H7 (cell line): ENCODE results near the gene PPIF. TPM values are rescaled to one million over a fixed set of nuclear protein-coding genes. Genes with fewer than 3 reads are reported as not detected.

ENCODE experiments used
- DNase-seq: peaks from one replicate; pipeline ENCODE4 v3.0.0; 2012
- H3K27me3 ChIP-seq: 2 replicates; pipeline ENCODE4 v1.6.0; 2011; ENCODE audit warnings: mild to moderate bottlenecking, low read length; ENCODE audit not compliant: control insufficient read depth, insufficient read depth
- H3K36me3 ChIP-seq: replicated peaks from 2 replicates; pipeline ENCODE4 v1.5.1; 2011; ENCODE audit warnings: low read length; ENCODE audit not compliant: control insufficient read depth, insufficient read depth
- H3K4me3 ChIP-seq: 2 replicates; pipeline ENCODE4 v1.5.1; 2011; ENCODE audit warnings: low read depth, mild to moderate bottlenecking, control low read depth, low read length, moderate library complexity; ENCODE audit not compliant: insufficient read depth
- total RNA-seq: library from RNA; depleted of rRNA; stranded (reverse); fragments of >200 nt; shearing (Covaris generic); gene quantifications from 2 replicates; pipeline ENCODE4 v1.2.3, GENCODE V29; 2014

PPIF gene
- total RNA-seq, 1 experiment from 2014 or later, result 87.5 TPM

DNA sequence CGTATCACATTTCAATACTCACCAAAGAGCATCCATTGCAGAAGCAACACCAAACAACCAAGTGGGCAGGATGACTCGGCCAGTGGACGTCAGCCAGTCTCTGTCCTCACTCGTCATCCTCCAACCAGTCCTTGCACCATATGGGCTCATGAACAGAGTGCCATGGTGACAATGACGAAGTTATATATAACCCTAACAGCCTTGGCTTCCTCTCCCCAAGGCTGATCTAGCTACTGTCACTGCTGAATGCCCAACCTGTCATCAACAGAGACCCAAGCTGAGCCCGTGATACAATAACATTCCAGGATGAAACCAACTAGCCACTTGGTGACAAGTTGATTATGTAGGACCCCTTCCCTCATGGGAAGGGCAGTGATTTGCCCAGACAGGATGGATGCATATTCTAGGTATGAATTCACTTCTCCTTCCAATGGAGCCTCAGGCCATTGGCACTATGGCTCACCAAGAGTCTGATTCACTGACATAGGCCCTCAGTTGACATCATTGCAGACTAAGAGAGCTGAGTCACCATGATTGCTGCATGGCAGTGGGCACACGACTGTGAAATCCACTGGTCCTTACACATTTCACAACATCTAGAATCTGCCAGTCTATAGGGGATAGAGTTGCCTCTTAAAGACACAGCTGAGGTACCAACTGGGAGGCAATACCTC is 26.3 kb upstream of the PPIF start:
- H3K27me3 ChIP-seq, result no peaks in the 10 kb centered on the region
- H3K4me3 ChIP-seq, result no peak overlapping the region
- no peak for DNase-seq
- no peaks in the 10 kb centered on the region for H3K36me3 ChIP-seq

DNA sequence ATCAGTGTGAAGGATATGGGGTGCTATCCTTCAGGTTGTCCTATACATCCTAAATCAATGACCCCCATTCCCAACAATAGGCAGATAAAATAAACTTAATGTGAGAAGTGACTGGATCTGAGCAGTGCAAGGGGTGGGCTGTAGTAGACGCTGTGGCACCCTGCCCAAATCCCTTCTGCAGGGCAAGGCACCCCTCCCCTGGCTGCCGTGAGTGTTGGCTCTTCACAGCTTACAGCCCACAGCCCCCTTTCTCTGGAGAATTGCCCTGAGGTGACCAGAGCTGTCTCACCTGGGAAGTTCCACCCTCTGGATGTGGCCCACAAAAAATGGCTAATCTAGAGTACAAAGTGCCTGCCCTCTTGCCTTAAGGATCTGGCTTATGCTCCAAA is 25.8 kb upstream of the PPIF start:
- Histone ChIP-seq H3K4me3 (no peak overlapping the region), H3K36me3 (no peaks in the 10 kb centered on the region), H3K27me3 (no peaks in the 10 kb centered on the region)
- no peak for DNase-seq

DNA sequence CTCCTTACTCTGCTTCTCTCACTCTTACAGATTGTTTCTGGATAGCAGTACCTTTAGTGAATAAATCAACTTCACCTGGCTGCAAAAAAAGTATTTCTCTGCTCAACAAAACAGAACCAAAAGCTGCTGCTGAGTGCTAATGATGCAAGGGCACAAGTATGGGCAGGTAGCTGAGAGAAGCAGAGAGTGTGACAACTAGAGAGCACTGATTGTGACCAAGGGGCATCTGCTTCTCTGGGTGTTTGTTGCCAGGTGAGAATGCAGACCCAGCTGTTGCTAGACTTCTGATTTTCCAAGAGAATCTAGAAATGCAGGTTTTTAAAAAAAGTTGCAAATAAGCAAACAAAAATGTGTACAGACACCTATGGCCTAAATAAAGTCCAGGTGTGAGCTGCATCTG is 25.3 kb upstream of the PPIF start:
- Histone ChIP-seq H3K4me3 (no peak overlapping the region), H3K27me3 (no peaks in the 10 kb centered on the region), H3K36me3 (no peaks in the 10 kb centered on the region)
- DNase-seq, result no peak

DNA sequence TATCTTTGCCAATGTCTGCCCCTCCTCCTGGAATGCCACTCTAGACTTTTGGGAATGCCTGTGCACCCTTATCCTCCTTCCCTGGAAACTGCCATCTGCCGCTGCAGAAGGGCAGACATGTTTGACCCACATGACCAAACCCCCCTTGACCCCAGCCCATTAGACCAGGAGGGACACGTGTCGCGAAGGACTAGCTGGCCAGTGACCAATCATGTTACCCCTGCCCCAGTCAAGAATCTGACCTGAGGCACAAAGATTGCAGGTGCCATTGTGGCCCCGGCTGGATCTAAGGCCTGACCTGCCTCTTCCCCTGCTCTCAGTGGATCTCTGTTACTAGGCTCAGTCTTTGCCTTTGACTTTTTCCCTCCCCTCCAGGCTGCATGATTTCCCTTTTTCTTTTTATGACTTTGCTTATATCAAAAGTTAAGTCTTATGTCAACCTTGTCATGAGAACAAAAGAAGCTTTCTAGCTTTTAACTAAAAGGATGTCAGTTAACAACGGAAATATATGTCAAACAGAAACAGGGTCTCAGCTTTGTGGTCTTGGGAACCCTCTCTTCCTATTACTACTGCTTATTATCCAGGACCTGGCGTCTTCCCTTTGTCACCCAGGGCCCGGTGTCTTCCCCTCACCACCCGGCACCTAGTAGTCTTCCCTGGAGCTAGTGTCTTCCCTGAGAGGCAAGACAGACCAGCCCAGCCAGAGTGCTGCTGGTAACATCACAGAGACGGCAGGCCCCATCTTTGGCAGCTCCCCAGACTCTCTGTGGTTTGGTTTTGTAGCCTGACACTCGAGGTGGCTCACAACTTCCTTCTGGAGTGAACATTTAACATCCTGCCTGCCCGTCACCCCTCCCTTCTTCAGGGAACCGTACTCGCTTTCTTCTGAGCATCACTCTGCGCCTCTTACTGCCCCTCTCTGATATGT is 24.4 kb upstream of the PPIF start:
- H3K4me3 ChIP-seq, result no peak overlapping the region
- H3K36me3 ChIP-seq, result no peaks in the 10 kb centered on the region
- H3K27me3 ChIP-seq, result no peaks in the 10 kb centered on the region
- no peak for DNase-seq

DNA sequence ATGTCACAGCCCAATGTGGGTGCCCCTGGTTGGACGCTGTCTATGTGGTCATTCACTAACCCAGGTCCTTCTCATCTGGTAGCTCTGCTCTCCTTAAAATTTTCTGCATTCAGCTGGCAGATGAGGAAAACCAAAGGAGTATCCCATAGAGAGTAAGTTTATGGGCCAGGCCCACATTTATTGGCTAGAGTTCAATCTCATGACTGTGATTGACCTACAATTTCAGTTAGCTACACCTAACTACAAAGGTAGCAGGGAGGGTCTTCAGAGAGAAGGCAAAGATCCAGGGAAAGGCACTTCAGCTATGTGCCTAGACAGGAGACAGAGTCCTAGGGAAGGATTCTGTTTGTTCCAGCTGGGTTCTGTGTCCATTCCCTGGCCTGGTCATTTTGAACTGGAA is 23.7 kb upstream of the PPIF start:
- Histone ChIP-seq H3K36me3 (no peaks in the 10 kb centered on the region), H3K27me3 (no peaks in the 10 kb centered on the region), H3K4me3 (no peak overlapping the region)
- no peak for DNase-seq

DNA sequence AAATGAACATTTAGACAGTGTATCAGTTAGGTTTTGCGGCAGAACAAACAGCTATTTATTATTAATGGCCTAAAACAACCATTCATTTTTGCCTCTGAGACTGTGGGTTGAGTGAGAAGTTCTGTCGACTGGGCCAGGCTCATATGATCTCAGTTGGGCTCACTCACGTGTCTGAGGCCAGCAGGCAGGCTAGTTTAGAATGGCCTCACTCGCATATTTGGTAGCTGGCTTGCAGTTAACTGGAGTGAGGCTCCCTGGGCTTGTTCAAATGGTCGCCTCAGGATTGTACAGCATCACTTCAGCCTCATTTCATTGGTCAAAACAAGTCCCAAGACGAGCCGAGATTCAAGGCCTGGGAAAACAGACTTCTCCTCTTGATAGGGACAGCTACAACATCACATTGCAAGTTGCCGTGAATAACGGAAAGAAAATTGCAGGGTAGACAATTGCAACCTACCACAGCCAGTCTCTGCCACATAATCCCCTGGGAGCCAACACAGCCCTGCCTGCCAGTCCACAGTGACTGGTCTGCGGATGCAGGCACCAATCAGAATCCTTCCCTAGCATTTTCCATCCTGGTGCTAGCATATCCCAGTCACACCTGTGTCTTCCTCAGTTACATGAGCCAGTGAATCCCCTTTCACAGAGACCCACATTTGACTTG is 23.1 kb upstream of the PPIF start:
- Histone ChIP-seq H3K27me3 (no peaks in the 10 kb centered on the region), H3K36me3 (no peaks in the 10 kb centered on the region), H3K4me3 (no peak overlapping the region)
- DNase-seq, result no peak

DNA sequence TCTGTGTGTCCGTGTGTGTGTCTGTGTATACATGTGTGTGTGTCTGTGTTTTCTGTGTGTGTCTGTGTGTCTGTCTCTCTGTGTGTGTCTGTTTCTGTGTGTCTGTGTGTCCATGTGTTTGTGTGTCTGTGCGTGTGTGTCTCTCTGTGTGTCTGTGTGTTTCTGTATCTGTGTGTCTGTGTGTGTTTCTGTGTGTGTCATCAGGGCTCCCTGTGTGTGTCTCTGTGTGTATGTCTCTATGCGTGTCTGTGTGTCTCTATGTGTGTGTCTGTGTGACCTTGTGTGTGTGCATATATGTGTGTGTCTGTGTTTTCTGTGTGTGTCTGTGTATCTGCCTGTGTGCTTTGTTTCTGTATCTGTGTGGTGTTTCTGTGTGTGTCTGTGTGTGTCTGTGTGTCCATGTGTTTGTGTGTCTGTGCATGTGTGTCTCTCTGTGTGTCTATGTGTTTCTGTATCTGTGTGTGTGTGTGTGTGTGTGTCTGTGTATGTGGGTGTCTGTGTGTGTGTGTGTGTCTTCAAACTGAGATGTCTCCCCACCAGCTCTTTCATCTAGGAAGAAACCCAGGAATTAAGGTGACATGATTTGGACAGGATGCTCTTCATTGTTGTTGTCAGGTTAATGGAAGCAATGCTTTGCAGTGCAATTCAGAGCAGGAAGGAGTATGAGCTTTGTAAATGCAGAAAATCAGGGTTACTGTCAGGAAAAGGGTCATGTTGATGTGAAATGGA is 20.7 kb upstream of the PPIF start:
- Histone ChIP-seq H3K4me3 (no peak overlapping the region), H3K36me3 (no peaks in the 10 kb centered on the region), H3K27me3 (no peaks in the 10 kb centered on the region)
- no peak for DNase-seq

DNA sequence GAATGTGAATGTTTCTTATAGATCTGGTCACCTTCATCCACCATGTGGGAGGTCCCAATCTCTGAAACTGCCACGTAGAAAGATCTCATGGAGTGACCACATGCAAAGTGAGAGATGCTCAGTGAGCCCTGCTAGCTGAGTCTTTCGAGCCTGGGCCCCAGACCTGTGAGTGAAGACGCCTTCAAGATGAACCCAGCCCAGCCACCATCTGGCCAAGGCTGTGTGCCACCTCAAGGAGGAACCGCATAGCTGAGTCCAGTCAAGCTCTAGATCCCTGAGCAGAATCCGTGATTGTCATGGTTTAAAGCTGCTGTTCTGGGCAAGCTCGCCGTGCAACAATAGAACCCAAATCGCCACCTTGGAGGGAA is 20.2 kb upstream of the PPIF start:
- no peak overlapping the region for H3K4me3 ChIP-seq
- H3K27me3 ChIP-seq, result no peaks in the 10 kb centered on the region
- DNase-seq, result no peak
- H3K36me3 ChIP-seq, result no peaks in the 10 kb centered on the region

DNA sequence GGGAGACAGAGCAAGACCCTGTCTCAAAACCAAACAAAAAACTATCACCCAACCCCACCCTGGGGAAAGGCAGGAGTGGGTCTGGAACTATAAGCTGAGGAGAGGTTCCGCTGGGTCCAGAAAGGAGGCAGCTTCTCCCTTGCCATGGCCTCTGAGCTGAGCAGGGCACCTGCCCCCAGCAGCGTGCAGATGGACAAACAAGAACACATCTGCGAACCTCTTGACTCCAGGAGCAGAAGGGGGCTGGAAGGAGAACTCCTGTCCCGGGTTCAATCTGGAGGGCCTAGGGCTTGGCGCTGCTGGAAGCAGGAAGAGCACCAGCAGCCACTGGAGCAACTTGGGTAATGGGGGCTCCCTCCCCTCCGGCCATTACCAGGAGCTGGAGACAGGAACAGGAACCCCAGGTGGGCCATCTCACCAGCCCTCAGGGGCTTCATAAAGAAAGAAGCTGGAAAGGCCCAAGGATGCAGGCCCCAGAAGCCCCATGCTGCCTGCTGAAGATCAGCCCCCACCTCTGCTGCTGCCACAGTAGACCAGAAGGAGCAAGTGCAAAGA is 19.0 kb upstream of the PPIF start:
- Histone ChIP-seq H3K27me3 (no peaks in the 10 kb centered on the region), H3K4me3 (no peak overlapping the region), H3K36me3 (no peaks in the 10 kb centered on the region)
- no peak for DNase-seq

DNA sequence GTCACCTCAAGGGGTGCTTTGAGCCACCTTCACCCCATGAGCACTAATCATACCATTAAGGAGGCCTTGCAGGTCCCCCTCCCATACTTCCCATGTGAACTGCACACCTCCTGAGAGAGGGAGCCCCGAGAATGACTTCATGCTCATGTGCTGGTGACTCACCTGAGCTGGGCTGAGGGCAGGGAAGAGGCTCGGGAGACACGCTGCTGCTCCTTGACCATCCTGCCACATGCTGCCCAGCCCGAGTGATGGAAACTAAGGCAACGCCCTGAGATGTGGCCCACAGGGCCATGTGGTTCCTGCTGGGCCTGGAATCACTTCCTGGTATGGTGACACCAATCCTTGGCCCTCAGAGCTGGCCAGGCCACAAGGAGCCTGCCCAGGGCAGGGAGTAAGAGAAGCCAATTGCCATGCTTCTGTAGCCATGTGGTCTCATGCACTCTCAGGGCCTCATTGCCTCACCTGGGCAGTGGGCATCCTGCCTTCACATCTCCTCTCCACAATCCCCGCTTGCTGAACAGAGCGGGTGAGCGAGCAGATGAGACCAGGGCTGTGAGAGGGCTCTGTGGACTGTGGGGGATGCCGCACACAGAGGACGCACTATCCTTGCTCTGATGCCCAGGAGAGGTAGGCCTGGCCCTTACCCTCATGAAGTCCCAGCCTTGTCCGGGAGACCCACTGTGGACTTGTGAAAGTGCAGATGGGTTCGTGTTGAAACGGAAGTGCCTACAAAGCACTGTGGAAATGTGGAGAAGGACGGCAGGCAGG is 18.3 kb upstream of the PPIF start:
- Histone ChIP-seq H3K36me3 (no peaks in the 10 kb centered on the region), H3K4me3 (no peak overlapping the region)
- DNase-seq, result no peak

DNA sequence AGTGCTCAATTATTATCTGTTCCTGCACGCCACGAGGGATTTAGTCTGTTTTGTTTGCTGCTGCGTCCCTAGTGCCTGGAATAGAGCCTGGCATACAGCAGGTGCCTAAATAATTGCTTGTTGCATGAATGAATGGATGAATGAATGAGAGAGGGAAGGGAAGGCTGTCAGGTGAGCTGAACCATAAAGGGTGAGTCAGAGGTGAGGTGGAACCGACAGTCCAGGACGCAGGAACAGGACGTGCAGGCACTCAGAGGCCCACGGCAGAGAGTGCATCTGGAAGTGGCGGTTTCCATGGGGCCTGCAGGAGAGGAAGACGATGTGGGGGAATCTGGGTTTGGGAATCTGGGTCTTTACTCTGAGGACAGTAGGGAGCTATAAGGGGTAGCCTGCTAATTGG is 17.7 kb upstream of the PPIF start:
- Histone ChIP-seq H3K36me3 (no peaks in the 10 kb centered on the region), H3K4me3 (no peak overlapping the region), H3K27me3 (no peaks in the 10 kb centered on the region)
- no peak for DNase-seq

More for the DNA sequence above, 18.3 kb upstream of the PPIF start:
- H3K27me3 ChIP-seq, result no peaks in the 10 kb centered on the region

DNA sequence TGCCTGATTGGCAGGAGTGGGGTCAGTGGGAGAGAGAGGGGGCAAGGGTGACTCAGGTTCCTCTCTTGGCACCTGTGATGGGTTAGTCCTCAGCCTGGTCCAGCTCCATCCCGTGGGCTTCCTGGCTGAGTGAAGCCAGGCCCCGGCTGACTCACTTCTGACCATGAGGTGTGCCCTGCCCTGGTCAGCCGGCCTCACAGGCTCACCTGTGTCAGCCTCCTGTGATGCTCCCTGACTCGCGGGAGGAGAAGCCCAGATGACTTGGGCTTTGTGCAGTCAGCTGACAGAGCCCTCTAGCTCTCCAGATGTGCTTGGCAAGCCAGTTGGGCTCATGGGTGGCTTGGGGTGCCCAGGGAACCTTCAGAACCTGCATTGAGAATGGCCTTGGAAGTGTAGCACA is 16.0 kb upstream of the PPIF start:
- no peaks in the 10 kb centered on the region for H3K36me3 ChIP-seq
- H3K27me3 ChIP-seq, result no peaks in the 10 kb centered on the region
- H3K4me3 ChIP-seq, result no peak overlapping the region
- no peak for DNase-seq

DNA sequence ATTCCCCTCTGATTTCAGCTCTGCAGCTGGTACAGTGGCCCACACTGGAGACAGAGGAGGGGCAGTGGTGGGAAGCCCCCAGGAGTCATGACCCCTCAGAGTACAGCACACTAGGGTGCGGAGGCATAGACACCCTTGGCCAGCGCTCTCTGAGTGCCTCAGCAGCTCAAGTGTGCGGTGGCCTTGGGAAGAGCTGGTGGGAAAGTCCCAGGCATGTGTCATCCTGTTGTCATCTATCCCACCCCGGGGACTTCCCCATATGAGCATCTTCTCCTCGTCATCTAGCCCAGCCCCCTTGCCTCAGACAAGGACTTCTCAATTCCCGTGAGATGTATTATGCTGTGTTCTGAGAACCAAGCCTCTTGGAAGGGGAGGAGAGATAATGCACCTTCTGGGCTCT is 15.6 kb upstream of the PPIF start:
- Histone ChIP-seq H3K36me3 (no peaks in the 10 kb centered on the region), H3K4me3 (no peak overlapping the region), H3K27me3 (no peaks in the 10 kb centered on the region)
- no peak for DNase-seq
